22Rv1 (cell line): Measurements from ENCODE around the gene HEG1.

Experiments
- ZFX ChIP-seq: fragments of 450-650 bp; IDR thresholded peaks from 2 replicates; pipeline ENCODE4 v1.6.1; 2017; ENCODE audit warnings: antibody characterized with exemption, borderline replicate concordance
- TF ChIP-seq, protein P1 (sequence below): fragments of 450-650 bp; IDR thresholded peaks from 2 replicates; pipeline ENCODE4 v1.5.1; 2017; ENCODE audit warnings: mild to moderate bottlenecking

DNA sequence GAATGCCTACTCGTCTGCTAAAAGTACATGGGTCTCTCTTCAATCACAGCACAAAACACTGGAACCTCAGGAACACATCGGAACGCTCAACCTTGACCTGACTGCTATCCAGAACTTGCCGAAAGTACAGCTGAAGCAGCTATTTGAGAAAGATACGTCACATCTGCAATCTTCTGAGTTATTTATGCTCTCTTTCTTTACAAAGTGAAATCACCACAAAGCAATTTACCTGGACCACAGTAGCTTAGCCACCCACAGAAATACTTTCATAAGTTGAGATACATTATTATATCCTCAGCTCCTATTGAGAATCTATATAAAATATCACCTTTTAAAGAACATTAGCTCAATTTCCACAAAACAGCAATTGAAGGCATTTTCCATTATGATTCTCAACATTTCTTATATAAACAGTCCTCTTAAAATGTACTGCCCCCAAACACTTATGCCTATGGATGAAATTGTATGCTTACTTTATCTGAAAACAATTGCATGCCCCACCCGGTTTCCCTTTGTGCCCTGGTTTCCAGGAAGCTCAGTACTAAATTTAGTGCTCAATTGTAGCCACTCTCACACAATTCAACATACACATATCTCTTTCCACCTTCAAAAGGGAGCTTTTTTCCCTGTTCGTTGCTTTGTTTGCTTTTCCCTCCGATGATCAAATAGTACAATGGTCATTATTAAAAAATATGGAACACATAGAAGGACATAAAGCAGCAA lies 31.8 kb downstream of the HEG1 start:
- TF ChIP-seq, protein P1, sequence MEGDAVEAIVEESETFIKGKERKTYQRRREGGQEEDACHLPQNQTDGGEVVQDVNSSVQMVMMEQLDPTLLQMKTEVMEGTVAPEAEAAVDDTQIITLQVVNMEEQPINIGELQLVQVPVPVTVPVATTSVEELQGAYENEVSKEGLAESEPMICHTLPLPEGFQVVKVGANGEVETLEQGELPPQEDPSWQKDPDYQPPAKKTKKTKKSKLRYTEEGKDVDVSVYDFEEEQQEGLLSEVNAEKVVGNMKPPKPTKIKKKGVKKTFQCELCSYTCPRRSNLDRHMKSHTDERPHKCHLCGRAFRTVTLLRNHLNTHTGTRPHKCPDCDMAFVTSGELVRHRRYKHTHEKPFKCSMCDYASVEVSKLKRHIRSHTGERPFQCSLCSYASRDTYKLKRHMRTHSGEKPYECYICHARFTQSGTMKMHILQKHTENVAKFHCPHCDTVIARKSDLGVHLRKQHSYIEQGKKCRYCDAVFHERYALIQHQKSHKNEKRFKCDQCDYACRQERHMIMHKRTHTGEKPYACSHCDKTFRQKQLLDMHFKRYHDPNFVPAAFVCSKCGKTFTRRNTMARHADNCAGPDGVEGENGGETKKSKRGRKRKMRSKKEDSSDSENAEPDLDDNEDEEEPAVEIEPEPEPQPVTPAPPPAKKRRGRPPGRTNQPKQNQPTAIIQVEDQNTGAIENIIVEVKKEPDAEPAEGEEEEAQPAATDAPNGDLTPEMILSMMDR: no peak
- no peak for TF ChIP-seq ZFX
